Transverse colon (tissue), 4 donors: Measurements from ENCODE around the gene PIK3C2G.

Source experiments
- CTCF ChIP-seq, 5 experiments: fragments of 200-600 bp in 3 of 5; fragments of 450-650 bp in 2 of 5; sonication (generic) in 3 of 5; IDR thresholded peaks; 1 replicate in 2 of 5; 2 replicates in 3 of 5; pipeline ENCODE4 v1.5.1; 2016 to 2017; ENCODE audit warnings: antibody characterized with exemption in 5 of 5, inconsistent platforms in 3 of 5, mild to moderate bottlenecking in 2 of 5, moderate library complexity in 1 of 5
- EP300 ChIP-seq: sonication (generic); formaldehyde crosslinking; IDR thresholded peaks from one replicate; pipeline ENCODE4 v1.6.1; 2017; ENCODE audit warnings: antibody characterized with exemption, low read depth
- POLR2A ChIP-seq: fragments of 450-650 bp; IDR thresholded peaks from one replicate; pipeline ENCODE4 v1.6.1; 2016; ENCODE audit warnings: antibody characterized with exemption, mild to moderate bottlenecking, moderate library complexity
- POLR2AphosphoS5 ChIP-seq, 3 donors: sonication (generic); formaldehyde crosslinking; IDR thresholded peaks; one replicate each; pipeline ENCODE4 v1.6.1; 2016; ENCODE audit warnings: antibody characterized with exemption in 3 of 3

- TF ChIP-seq CTCF (IDR thresholded peaks at IDR 0.05) (no peak), POLR2A (no peak), POLR2AphosphoS5 (IDR thresholded peaks at IDR 0.05) (no peak), EP300 (no peak)
Measured at GRCh38 chr12:18551106-18551505, 289.8 kb downstream of the PIK3C2G start.
